KOPT-K1 (cell line): ENCODE data around the gene CHTF18.
"Not testable (repeated sequence)": the region's sequence is repeated elsewhere in the genome, so short reads cannot be mapped to it uniquely, and the experiment has no call there.

Experiments
- H3K27ac ChIP-seq: fragments of 200-600 bp; sonication (generic); 2 replicates; pipeline ENCODE4 v1.5.1; 2016; ENCODE audit warnings: antibody characterized with exemption, mild to moderate bottlenecking, low read depth, low read length; ENCODE audit not compliant: poor library complexity, severe bottlenecking
- H3K36me3 ChIP-seq: fragments of 200-600 bp; sonication (generic); 2 replicates; pipeline ENCODE4 v1.5.1; 2017; ENCODE audit warnings: antibody characterized with exemption, mild to moderate bottlenecking, low read length, moderate library complexity; ENCODE audit not compliant: insufficient read depth
- H3K9me3 ChIP-seq: fragments of 200-600 bp; sonication (generic); 2 replicates; pipeline ENCODE4 v1.5.1; 2017; ENCODE audit warnings: antibody characterized with exemption, low read length, mild to moderate bottlenecking; ENCODE audit not compliant: insufficient read depth, poor library complexity, severe bottlenecking

CHTF18 gene

DNA sequence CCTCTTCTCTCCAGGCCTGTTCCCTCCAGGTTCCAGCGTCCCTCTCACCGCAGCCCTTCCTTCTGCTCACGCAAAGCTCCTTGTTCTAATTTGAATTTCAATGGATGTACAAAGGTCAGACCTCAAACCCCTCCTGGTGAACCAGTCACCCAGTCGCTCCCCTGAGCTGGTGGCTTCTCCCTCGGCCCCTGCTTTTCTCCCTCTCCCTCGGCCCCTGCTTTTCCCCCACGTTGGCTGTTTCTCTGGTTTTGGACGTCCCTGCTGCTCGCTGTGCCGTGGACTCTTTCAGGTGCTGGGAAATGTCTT is 36.5 kb upstream of the CHTF18 start:
- H3K36me3 ChIP-seq = no peaks in the 10 kb centered on the region
- H3K9me3 ChIP-seq = no peaks in the 10 kb centered on the region
- H3K27ac ChIP-seq = no peak overlapping the region

DNA sequence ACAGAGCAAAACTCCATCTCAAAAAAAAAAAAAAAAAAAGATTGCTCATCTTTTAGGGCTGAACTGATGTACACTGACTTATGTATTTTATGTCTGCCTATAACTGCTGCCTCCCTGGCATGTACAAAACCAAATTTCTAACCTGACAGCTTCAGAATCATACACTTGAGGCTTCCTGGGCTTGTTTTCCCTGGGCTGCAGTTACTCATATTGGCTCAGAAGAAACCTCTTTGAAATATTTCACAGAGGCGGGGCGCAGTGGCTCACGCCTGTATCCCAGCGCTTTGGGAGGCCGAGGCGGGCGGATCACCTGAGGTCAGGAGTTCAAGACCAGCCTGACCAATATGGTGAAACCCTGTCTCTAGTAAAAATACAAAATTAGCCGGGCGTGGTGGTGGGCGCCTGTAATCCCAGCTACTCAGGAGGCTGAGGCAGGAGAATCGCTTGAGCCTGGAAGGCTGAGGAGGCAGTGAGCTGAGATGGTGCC is 34.3 kb upstream of the CHTF18 start:
- H3K27ac ChIP-seq, H3K9me3 ChIP-seq, H3K36me3 ChIP-seq: not testable (repeated sequence)

DNA sequence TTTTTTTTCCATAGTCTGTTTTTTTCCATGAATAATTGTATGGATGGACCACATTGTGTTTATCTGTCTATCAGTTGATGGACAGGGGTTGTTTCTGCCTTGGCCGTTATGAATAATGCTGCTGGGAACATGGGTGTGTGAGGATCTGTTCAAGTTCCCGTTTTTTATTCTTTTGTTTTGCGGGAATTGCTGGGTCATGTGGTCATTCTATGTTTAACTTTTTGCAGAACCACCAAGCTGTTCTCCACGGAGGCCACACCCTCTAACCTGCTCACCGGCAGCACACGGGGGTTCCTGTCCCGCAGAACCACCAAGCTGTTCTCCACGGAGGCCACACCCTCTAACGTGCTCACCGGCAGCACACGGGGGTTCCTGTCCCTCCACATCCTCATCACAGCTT is 33.8 kb upstream of the CHTF18 start:
- Histone ChIP-seq H3K27ac (no peak overlapping the region), H3K9me3 (no peaks in the 10 kb centered on the region), H3K36me3 (no peaks in the 10 kb centered on the region)

DNA sequence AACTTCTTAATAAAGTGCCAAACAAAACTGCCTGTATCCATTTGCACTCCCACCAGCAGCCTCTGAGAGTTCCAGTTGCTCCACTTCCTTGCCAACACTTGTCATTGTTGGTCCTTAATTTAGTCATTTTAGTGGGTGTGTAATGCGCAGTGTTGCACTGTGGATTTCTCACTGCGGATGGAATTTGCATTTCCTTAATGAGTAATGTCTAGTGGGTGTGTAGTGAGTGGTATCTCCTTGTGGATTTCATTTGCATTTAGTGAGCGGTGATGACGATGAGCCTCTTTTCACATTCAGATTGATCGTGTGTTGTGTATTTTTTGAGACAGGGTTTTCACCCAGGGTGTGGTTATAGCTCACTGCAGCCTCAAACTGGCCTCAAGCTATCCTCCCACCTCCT is 32.0 kb upstream of the CHTF18 start:
- H3K27ac ChIP-seq = no peak overlapping the region
- H3K9me3 ChIP-seq = no peaks in the 10 kb centered on the region
- H3K36me3 ChIP-seq = no peaks in the 10 kb centered on the region

DNA sequence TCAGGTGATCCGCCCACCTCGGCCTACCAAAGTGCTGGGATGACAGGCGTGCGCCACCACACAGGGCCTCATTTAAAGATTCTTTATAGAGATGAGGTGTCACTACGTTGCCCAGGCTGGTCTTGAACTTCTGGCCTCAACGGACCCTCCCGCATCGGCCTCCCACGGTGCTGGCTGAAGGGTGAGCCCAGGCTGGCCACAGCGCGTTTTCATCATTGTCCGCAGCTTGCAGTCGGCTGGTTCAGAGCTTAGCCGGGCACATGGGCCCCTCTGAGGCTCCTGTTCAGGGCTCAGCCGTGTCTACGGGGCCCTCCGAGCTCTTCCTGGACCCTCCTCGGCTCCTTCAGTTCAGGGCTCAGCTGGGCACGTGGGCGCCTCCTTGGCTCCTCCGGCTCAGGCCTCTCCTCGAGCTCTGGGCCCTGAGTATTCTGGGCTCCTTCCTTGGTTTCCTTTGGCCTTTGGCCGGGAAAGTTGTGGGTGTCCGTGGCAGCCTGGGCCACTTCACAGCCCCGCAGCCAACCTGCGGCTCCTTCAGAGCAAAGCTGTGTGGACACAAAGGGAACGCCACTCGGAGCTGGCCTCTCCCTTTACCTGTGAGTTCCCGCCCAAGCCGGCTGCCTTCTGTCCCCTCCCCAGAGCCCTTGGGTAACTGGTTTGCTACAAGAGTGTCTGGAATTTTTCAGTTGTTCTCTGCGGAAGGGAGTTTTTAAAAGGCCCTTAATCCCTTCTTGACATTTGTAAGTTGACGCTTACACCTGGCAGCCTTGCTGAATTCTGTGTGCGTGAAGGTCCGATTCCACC is 29.1 kb upstream of the CHTF18 start:
- Histone ChIP-seq H3K9me3 (no peaks in the 10 kb centered on the region), H3K36me3 (no peaks in the 10 kb centered on the region), H3K27ac (no peak overlapping the region)

DNA sequence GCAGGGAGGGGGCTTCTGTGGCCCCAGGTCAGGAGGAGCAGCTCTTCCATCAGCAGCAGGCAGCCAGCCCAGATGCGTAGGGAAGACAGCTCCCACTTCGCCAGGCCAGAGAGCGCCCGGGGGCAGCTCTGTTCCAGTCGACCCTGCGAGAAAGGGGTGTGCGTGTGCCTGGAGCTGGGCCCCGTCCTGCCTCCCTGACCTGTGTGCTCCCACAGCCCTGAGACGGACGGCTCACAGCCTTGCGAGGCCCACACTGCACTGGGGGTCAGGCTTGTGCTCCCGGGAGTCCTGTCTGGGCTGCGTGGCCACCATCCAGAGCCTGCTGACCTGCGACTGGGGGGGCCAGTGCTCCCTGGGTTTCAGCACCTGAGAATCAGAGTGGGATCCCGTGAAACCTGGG is 28.4 kb upstream of the CHTF18 start:
- Histone ChIP-seq H3K27ac (no peak overlapping the region), H3K36me3 (no peaks in the 10 kb centered on the region), H3K9me3 (no peaks in the 10 kb centered on the region)

DNA sequence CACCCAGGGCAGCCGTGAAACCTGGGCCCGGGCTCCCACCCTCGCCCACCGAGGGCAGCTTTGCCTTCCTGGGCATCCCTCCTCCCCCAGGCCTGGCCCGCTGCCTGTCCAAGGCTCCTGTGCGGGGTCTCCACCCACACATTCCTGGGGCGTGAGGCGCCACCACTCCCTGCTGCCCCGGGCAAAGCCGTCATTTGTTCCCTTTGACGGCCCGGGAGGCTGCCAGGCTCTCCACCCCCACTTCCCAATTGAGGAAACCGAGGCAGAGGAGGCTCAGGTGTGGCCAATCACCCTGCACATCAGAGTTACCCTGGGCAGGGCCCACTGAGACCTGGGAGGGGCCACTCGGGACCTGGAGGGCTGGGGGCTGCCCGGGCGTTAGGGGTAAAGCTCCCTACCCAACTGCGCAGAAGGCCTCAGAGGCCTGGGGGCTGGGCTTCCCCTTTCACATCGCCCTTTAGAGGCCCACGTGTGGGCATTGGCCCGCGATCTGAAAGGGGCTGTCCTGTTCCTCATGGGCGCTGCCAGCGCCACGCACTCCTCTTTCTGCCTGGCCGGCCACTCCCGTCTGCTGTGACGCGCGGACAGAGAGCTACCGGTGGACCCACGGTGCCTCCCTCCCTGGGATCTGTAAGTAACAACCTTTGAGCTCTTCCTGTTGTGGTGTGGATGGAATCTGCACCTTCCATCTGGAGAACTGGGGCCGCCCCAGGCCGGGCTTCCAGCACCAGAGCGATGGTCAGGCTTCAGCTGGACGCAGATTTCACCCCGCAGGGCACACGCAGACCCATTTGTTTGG is 27.7 kb upstream of the CHTF18 start, which contains the start of gene MSLN:
Gene MSLN, plus strand, starts transcription at position 190 of the 799 bp plus-strand sequence. CDS start 1,947 bp downstream, outside the sequence.
- Histone ChIP-seq H3K27ac (no peak within 1 kb of the TSS), H3K36me3 (no peaks in the 10 kb centered on the region)

DNA sequence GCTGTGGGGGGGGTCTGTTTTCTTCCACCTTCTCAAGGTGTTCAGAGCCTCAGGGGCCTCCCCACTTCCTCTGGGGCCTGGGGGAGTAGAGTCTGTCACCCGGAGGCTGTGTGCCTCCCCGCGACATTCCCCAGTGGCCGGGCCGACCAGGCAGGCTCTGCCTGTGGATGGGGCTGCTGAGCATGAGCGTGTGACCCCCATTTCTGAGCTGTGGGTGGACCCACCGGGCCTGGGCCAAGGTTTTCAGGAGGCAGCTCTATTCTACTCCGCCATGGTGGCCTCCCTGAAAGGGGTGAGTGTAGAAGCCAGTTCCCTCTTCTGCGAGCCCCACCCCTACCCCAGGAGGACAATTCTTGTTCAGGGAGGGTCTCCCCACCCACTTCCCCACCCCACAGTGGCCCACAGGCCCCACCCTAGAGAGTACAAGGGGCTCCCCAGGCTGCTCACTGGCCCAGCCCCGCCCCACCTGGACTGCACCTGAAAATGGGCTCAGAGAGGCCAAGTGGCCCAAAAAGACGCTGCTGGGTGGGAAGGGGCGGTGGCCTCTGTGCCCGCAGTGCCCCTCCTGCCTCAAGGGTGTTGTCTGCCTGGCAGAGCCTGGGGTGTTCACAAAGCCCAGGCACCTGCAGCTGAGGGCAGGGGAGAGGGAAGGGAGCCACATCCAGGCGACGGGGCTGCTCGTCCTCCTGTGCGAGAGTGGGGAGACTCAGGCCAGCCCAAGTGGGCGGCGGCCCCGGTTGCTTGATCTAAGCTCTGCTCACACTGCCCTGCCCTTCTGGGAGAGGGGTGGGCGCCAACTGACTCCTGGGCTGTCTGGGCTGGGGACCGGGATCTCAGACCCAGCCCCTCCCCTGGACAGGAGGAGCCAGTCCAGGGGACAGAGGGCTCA is 26.6 kb upstream of the CHTF18 start:
- Histone ChIP-seq H3K27ac (no peak overlapping the region), H3K9me3 (no peaks in the 10 kb centered on the region), H3K36me3 (no peaks in the 10 kb centered on the region)

More for the DNA sequence above, 27.7 kb upstream of the CHTF18 start, which contains the start of gene MSLN:
- no peaks in the 10 kb centered on the region for H3K9me3 ChIP-seq

DNA sequence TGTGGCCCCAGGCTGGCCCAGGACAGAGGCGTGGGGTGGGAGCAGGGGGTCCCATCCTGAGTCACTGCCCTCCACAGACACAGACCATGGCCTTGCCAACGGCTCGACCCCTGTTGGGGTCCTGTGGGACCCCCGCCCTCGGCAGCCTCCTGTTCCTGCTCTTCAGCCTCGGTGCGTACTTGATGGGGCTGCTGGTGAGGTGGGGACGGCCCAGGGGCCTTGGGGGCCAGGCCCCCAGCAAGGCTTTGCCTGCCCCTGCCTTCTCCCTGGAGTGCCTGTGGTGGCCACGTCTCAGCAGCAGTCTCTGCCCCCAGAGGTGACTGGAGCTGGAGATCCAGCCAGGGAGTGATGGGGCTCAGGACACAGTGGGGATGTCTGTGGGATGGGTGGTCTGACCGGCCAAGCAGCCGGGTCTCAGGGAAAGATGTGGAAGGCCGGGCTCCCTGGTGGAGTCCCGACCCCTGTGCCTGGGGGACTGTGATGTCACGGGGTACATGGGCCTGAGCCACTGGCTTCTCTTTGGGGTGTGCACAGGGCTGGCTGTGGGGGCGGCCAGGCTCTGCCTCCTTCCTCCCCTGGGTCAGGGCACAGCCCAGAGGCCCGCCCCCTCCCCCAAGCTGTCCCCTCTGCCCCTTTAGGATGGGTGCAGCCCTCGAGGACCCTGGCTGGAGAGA is 25.7 kb upstream of the CHTF18 start:
- H3K9me3 ChIP-seq = no peaks in the 10 kb centered on the region
- no peak overlapping the region for H3K27ac ChIP-seq

DNA sequence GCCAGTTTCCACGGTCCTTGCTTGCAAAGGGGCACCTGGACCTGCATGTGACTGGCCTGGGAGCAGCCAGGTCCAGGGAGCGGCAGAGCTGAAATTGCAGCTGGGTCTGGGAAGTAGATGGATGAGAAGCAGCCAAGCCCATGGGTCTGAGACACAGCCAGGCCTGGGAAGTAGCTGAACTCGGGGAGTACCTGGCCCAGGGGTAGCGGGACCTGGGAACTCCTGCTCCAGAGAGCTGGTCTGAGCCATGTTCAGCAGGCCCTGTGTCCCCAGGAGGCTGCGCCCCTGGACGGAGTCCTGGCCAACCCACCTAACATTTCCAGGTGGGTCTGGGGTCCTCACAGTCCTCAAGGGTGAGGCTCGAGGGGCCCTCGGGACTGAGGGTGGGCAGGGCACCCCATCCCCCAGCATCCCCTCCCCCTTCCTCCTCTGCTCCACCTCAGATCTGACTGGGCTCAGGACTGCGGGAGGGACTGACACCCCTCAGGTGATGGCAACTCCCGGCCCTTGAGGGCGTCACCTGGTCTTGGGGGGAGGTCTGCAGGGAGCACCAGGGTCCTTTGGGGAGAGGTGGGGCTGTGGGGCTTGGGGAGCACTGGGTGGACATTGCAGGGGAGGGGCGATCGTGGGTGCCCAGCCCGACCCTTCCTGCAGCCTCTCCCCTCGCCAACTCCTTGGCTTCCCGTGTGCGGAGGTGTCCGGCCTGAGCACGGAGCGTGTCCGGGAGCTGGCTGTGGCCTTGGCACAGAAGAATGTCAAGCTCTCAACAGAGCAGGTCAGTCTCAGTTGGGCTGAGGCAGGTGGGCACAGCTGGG is 24.8 kb upstream of the CHTF18 start:
- no peak overlapping the region for H3K27ac ChIP-seq
- no peaks in the 10 kb centered on the region for H3K9me3 ChIP-seq
- H3K36me3 ChIP-seq = no peaks in the 10 kb centered on the region

More for the DNA sequence above, 25.7 kb upstream of the CHTF18 start:
- no peaks in the 10 kb centered on the region for H3K36me3 ChIP-seq

DNA sequence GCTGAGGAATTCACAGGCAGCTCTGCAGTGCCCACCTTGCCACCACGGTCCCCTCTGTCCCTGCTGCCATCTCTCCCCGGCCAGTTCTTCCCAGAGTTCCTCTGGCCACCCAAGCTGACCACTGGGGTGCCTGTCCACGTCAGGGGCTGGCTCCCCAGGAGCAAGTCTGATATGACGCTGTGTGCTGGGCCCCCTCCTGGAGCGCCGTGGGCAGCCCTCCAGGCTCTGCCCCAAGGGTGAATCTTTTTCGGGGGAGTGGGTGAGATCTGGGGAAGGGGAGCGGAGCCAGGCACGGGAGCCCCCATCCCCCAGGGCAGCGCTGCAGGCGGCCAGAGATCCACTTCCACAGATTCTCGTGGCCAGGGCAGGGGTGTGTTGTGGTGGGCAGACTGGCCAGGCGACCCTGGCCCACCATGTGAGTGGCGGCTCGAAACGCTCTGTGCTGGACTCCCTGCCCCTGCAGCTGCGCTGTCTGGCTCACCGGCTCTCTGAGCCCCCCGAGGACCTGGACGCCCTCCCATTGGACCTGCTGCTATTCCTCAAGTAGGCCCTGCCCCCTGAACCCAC is 24.2 kb upstream of the CHTF18 start:
- Histone ChIP-seq H3K36me3 (no peaks in the 10 kb centered on the region), H3K27ac (no peak overlapping the region), H3K9me3 (no peaks in the 10 kb centered on the region)

DNA sequence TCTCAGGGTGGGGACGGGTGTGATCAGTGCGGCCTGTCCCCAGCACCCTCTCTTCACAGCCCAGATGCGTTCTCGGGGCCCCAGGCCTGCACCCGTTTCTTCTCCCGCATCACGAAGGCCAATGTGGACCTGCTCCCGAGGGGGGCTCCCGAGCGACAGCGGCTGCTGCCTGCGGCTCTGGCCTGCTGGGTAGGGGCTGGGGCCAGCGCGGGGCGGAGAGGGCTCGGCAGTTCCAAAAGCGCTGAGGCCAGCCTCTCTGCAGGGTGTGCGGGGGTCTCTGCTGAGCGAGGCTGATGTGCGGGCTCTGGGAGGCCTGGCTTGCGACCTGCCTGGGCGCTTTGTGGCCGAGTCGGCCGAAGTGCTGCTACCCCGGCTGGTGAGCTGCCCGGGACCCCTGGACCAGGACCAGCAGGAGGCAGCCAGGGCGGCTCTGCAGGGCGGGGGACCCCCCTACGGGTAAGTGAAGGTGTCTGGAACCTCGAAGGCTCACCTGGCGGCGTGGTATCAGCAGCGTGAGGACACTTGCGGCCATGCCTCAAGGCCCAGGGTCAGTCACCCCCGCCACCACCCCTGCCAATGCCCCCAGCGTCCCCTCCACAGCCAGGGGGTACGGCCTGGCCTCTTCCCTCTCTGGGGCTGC is 23.5 kb upstream of the CHTF18 start:
- no peaks in the 10 kb centered on the region for H3K36me3 ChIP-seq
- H3K9me3 ChIP-seq = no peaks in the 10 kb centered on the region
- H3K27ac ChIP-seq = no peak overlapping the region

DNA sequence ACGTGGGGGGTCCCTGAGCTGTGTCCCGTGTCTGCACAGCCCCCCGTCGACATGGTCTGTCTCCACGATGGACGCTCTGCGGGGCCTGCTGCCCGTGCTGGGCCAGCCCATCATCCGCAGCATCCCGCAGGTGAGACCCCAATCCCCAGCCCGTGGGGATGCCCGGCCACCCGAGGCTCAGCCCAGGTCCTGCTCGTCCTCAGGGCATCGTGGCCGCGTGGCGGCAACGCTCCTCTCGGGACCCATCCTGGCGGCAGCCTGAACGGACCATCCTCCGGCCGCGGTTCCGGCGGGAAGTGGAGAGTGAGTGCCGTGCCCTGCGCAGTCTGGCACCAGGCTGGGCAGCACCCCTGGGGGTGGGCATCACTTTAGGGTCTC is 22.9 kb upstream of the CHTF18 start:
- H3K9me3 ChIP-seq = no peaks in the 10 kb centered on the region
- no peak overlapping the region for H3K27ac ChIP-seq
- H3K36me3 ChIP-seq = no peaks in the 10 kb centered on the region
